ENCODE results near the gene NOS1.
"Not testable (repeated sequence)": the region's sequence is repeated elsewhere in the genome, so short reads cannot be mapped to it uniquely, and the experiment has no call there.

The NOS1 gene

GRCh38 chr12:117384735-117385134 lies 23.3 kb upstream of the NOS1 start:
- H3K4me3 ChIP-seq (ENCODE audit: low read depth, low read length) = no peak overlapping the region
- no peak for TF ChIP-seq CTCF (IDR thresholded peaks at IDR 0.05; ENCODE audit: borderline replicate concordance, insufficient read depth, low read depth, low read length)

GRCh38 chr12:117380083-117380482 lies 18.7 kb upstream of the NOS1 start:
- H3K4me3 ChIP-seq (ENCODE audit: low read depth, low read length) = no peak overlapping the region
- no peak for TF ChIP-seq CTCF (IDR thresholded peaks at IDR 0.05; ENCODE audit: borderline replicate concordance, insufficient read depth, low read depth, low read length)

GRCh38 chr12:117377758-117378157 lies 16.3 kb upstream of the NOS1 start:
- H3K4me3 ChIP-seq (ENCODE audit: low read depth, low read length) = no peak overlapping the region
- TF ChIP-seq CTCF (IDR thresholded peaks at IDR 0.05; ENCODE audit: borderline replicate concordance, insufficient read depth, low read depth, low read length) = no peak

DNA sequence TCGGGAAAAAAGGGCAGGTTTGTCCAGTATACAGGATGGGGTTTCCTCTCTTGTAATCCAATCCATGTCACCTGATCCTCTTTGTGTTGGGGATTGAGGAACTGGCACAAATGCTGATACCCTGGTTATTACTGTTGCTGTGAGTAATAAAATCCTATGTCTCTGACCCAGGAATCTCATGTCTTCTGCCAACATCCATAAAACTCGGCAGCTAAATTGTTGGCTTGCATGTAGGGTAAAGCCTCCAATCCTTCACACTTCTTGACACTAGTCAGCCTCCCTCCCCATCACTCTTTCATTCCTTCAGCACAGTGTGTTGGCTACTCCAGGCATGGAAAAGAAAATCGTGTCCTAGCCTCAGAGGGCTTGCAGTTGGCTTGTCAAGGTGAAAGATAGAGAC lies 9.2 kb upstream of the NOS1 start:
- TF ChIP-seq CTCF (IDR thresholded peaks at IDR 0.05; ENCODE audit: borderline replicate concordance, insufficient read depth, low read depth, low read length) = no peak
- no peak overlapping the region for H3K4me3 ChIP-seq (ENCODE audit: low read depth, low read length)

- not testable (repeated sequence) for H3K4me3 ChIP-seq (ENCODE audit: low read depth, low read length)
Observed at GRCh38 chr12:117370000-117370399, 8.6 kb upstream of the NOS1 start.

GRCh38 chr12:117367006-117367638 lies 5.7 kb upstream of the NOS1 start:
- no peak overlapping the region for H3K4me3 ChIP-seq (ENCODE audit: low read depth, low read length)

DNA sequence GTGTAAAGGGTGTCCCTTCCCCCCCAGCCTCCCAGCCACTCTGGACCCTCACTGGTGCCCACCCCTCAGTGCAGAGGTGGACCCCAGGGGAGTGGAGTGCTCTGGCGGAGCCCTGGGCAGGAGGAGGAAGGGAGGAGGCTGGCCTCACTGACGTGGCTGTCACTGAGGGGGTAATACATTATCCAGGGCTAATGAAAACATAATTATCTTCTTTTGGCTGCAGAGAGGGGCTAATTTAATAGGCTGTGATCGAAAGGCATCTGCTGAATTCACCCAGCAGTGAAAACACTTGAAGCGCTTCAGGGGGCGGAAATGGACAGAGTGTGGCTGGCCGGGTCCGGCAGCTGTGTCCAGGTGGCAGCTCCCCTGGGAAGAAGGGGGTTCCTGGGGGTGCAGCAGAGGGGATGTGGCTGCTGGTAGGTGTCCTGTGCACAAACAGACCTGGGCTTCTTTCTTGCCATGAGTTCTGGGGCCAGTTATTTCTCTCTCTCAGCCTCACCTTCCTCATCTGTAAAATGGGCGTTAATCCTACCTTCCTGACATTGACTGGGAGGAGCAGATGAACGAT lies 3.7 kb upstream of the NOS1 start:
- H3K4me3 ChIP-seq (ENCODE audit: low read depth, low read length) = no peak overlapping the region
- TF ChIP-seq CTCF (IDR thresholded peaks at IDR 0.05; ENCODE audit: borderline replicate concordance, insufficient read depth, low read depth, low read length) = no peak

More at GRCh38 chr12:117367006-117367638, 5.7 kb upstream of the NOS1 start:
- peak; percentile 80 for TF ChIP-seq CTCF (IDR thresholded peaks at IDR 0.05; ENCODE audit: borderline replicate concordance, insufficient read depth, low read depth, low read length)
